ENCODE data around the gene RPP25L. TPM values are rescaled to one million over a fixed set of nuclear protein-coding genes. Genes with fewer than 3 reads are reported as not detected.

The RPP25L gene
- polyA plus RNA-seq, 1 experiment, result 38.8 TPM

DNA sequence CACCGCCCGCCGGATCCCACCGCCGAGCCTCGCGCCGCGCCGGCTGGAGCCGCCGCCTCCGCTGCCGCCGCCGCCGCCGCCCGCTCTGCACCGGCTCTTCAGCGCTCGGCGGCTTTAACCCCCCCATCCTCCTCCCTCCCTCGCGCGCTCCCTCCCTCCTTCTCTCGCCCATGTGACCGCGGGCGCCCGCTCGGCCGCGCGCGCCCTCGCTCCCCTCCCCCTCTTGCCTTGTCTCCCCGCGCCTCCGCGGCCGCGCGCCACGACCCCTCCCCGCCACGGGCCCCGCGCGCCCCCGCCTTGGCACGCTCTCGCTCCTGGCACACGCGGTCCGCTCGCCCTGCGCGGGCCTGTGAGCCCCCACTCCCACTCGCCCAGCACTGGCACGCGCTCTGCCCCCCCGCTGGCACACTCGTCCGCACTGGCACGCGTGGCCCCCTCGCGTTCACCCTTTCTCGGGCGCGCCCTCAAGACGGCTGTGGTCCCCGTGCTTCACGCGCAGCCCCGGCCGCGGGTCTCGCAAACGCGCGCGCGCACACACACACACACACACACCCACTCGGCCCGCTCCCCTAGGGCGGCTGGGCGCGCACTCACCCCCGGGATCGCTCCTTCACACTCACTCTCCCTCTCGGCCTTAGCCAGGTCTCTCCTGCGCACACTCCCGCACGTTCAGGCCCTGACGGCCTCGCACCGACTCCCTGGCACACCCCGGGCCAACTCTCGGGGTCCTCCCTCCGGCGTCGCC is 22.1 kb downstream of the RPP25L start, which contains the start of gene CNTFR:
CNTFR (minus strand) TSS at position 89 of the 745 bp plus-strand sequence. CDS start 20,743 bp downstream, outside the sequence.
- TF ChIP-seq, protein P1, sequence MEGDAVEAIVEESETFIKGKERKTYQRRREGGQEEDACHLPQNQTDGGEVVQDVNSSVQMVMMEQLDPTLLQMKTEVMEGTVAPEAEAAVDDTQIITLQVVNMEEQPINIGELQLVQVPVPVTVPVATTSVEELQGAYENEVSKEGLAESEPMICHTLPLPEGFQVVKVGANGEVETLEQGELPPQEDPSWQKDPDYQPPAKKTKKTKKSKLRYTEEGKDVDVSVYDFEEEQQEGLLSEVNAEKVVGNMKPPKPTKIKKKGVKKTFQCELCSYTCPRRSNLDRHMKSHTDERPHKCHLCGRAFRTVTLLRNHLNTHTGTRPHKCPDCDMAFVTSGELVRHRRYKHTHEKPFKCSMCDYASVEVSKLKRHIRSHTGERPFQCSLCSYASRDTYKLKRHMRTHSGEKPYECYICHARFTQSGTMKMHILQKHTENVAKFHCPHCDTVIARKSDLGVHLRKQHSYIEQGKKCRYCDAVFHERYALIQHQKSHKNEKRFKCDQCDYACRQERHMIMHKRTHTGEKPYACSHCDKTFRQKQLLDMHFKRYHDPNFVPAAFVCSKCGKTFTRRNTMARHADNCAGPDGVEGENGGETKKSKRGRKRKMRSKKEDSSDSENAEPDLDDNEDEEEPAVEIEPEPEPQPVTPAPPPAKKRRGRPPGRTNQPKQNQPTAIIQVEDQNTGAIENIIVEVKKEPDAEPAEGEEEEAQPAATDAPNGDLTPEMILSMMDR (IDR thresholded peaks at IDR 0.05; ENCODE audit: insufficient read depth, low read depth, low read length), result no peak
- no peak for DNase-seq (ENCODE audit: low read depth)
- Histone ChIP-seq H3K36me3 (ENCODE audit: control insufficient read depth, insufficient read depth, low read length) (no peaks in the 10 kb centered on the region), H3K27me3 (ENCODE audit: control insufficient read depth, insufficient read depth, low read length) (peaks cover 58% of the 10 kb centered on the region), H3K4me3 (ENCODE audit: low read depth, low read length) (no peak within 1 kb of the TSS)
- ChIA-PET CTCF (interaction anchor here (0.7 to 1.0 kb wide), 2 partner anchors 14 to 210 kb away, joined by 3 read pairs; no protein-coding TSS in a partner anchor), POLR2A (no interaction called here)

DNA sequence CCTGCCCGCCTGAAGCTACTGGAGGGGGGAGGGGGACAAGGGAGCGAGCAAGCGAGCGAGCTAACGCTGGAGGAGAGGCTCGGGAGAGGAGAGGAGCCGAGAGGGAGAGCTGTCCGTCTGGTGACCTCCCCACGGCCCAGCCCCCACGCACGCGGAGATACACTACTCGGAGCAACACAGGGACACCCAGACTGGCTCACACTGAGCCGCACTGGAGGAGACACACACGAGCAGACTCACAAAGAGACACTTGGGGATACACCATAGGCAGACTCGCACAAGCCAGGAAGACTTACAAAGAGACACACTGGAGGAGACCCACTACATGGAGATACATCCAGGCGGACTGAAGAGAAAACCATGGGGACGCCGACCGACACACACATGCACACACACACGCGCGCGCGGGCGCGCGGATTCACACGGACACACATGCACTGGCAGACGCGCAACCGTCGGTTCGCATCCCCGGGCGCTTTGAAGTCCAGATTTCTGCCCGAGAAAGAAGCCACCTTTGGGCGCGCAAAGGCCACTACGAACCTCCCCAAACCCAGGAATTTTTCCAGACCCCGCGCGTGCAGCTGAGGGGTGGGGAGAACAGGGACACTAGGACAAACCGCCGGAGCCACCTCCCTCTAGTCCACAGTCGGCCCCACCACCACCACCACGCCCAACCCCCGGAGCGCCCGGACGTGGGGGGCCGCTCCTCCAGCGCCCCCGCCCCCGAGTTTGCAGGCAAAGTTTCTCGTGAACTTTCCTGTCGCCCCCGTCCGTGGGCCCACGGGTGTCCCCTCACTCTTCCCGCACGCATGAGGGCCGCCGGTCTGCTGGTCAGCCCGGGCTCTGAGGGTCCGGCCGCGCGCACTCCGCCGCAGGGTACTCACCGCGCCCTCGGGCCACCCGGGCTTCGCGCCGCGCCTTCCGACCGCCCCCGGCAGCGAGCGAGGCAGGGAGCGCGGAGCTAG is 22.9 kb downstream of the RPP25L start:
- DNase-seq (ENCODE audit: low read depth), result no peak
- ChIA-PET CTCF (interaction anchor here (0.6 to 2.2 kb wide), 5 partner anchors 15 to 210 kb away, joined by 3 to 14 read pairs (median 3); no protein-coding TSS in a partner anchor), POLR2A (no interaction called here)
- Histone ChIP-seq H3K36me3 (ENCODE audit: control insufficient read depth, insufficient read depth, low read length) (no peaks in the 10 kb centered on the region), H3K27me3 (ENCODE audit: control insufficient read depth, insufficient read depth, low read length) (peaks cover 55% of the 10 kb centered on the region), H3K4me3 (ENCODE audit: low read depth, low read length) (no peak overlapping the region)
- TF ChIP-seq, protein P1 (IDR thresholded peaks at IDR 0.05; ENCODE audit: insufficient read depth, low read depth, low read length), result no peak

DNA sequence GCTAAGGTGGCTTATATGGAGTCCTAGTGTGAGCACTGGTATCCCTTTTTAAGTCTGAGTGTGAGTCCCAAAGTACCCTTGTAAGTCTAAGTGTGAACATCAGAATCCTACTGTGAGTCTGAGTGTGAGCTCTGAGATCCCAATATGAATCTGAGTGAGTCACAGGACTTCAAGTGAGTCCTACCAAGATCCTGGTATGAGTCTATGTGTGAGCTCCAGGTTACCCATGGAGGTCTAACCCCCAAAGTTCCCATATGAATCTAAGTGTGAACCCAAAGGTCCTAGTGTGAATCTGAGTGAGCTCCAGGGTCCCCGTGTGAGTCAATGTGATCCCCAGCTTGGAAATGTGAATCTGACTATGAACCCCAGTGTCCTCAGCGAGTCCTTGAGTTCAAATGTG is 24.6 kb downstream of the RPP25L start:
- no peak overlapping the region for H3K4me3 ChIP-seq (ENCODE audit: low read depth, low read length)
- CTCF ChIA-PET, result interaction anchor here (0.7 to 2.2 kb wide), 3 partner anchors 16 to 184 kb away, joined by 3 to 14 read pairs (median 6); no protein-coding TSS in a partner anchor
- DNase-seq (ENCODE audit: low read depth), result no peak
- POLR2A ChIA-PET, result no interaction called here
- peaks cover 50% of the 10 kb centered on the region for H3K27me3 ChIP-seq (ENCODE audit: control insufficient read depth, insufficient read depth, low read length)
- no peaks in the 10 kb centered on the region for H3K36me3 ChIP-seq (ENCODE audit: control insufficient read depth, insufficient read depth, low read length)
- TF ChIP-seq, protein P1 (IDR thresholded peaks at IDR 0.05; ENCODE audit: insufficient read depth, low read depth, low read length), result no peak

DNA sequence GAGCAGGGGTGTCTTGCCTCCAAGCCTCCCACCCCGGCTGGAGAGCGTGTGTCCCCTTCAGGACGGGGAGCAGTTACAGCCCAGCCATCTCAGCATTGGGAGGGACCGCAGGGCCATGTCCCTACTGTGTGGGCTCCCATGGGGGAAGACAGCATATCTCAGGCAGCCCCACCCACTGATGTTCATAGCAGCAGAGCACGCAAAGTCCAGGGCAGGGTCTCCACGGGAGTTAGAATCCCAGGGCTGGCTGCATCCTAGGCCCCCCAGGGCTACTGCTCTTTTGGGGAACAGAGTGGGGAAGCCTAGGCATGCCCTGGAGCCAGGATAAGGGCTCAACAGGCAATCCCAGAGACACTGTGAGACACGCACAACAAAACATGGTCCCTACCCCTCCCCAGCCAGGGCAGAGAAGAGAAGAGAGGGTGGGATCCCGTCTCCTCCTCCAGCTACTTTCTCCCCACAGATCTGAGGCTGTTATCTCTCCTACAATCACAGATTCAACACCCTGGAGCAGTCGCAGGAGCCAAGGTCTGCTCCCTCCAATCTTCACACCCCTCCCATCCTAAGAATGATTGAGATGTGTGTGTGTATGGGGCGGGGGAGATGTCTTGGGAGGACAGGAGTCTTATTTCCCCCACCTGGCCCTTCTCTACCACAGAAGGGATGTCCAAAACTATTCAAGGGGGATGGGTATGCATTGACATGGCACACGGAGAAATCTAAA is 25.8 kb downstream of the RPP25L start:
- ChIA-PET CTCF (interaction anchor here (0.9 to 2.2 kb wide), 3 partner anchors 17 to 38 kb away, joined by 4 to 14 read pairs (median 4); no protein-coding TSS in a partner anchor), POLR2A (no interaction called here)
- no peak for DNase-seq (ENCODE audit: low read depth)
- Histone ChIP-seq H3K27me3 (ENCODE audit: control insufficient read depth, insufficient read depth, low read length) (peaks cover 44% of the 10 kb centered on the region), H3K36me3 (ENCODE audit: control insufficient read depth, insufficient read depth, low read length) (no peaks in the 10 kb centered on the region), H3K4me3 (ENCODE audit: low read depth, low read length) (no peak overlapping the region)
- TF ChIP-seq, protein P1 (IDR thresholded peaks at IDR 0.05; ENCODE audit: insufficient read depth, low read depth, low read length), result no peak
